ENCODE results near the gene OR52N5. TPM values are rescaled to one million over a fixed set of nuclear protein-coding genes. Genes with fewer than 3 reads are reported as not detected.

Gene OR52N5
- total RNA-seq, 1 donor: under 0.01 TPM

DNA sequence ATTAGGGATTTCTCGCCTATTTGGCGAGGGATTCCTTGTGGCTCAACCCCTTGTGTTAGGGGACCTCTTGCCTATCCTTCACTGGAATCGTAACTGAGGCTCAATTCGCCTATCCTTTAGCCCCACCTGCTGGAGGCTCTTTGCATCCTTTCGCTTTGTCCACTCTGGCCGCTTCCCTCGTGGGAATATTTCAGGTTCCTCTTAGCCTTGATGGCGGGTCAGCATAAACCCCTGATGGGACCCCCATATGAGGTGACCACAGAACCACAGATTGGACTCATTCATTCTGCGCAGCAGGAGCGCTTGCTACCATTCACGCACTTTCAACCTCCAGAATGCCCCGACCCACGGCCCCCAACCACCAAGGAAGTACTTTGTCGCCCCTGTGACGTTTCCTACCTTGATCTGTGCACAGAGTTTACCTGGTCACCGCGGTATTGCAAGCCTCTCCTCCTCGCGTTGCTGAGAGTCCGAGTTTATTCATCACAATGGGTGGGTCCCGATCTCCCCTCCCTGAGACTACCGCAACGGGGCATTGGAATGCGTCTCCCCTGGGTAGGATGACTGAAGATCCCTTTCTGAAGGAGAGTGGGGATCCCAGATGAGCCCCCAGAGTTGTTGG lies 25.5 kb upstream of the OR52N5 start, which contains the start of gene OR52N2:
OR52N2 (plus strand) TSS at position 425 of the 622 bp plus-strand sequence. CDS start 11,412 bp downstream, outside the sequence.
- peak within 1 kb of the TSS; percentile 56 for H3K4me3 ChIP-seq (ENCODE audit: low read depth, low read length)
- TF ChIP-seq, protein P1, sequence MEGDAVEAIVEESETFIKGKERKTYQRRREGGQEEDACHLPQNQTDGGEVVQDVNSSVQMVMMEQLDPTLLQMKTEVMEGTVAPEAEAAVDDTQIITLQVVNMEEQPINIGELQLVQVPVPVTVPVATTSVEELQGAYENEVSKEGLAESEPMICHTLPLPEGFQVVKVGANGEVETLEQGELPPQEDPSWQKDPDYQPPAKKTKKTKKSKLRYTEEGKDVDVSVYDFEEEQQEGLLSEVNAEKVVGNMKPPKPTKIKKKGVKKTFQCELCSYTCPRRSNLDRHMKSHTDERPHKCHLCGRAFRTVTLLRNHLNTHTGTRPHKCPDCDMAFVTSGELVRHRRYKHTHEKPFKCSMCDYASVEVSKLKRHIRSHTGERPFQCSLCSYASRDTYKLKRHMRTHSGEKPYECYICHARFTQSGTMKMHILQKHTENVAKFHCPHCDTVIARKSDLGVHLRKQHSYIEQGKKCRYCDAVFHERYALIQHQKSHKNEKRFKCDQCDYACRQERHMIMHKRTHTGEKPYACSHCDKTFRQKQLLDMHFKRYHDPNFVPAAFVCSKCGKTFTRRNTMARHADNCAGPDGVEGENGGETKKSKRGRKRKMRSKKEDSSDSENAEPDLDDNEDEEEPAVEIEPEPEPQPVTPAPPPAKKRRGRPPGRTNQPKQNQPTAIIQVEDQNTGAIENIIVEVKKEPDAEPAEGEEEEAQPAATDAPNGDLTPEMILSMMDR (IDR thresholded peaks at IDR 0.05; ENCODE audit: insufficient read depth, low read depth, low read length): peak; percentile 85
- DNase-seq (ENCODE audit: low read depth): peak; percentile 71

- DNase-seq (ENCODE audit: low read depth): no peak
- H3K4me3 ChIP-seq (ENCODE audit: low read depth, low read length): no peak overlapping the region
- TF ChIP-seq, protein P1 (IDR thresholded peaks at IDR 0.05; ENCODE audit: insufficient read depth, low read depth, low read length): no peak
Measured at GRCh38 chr11:5807580-5807979, 24.4 kb upstream of the OR52N5 start.

GRCh38 chr11:5803982-5804381 lies 20.8 kb upstream of the OR52N5 start:
- TF ChIP-seq, protein P1 (IDR thresholded peaks at IDR 0.05; ENCODE audit: insufficient read depth, low read depth, low read length): no peak
- no peak overlapping the region for H3K4me3 ChIP-seq (ENCODE audit: low read depth, low read length)
- DNase-seq (ENCODE audit: low read depth): no peak

GRCh38 chr11:5796541-5796940 lies 13.4 kb upstream of the OR52N5 start:
- DNase-seq (ENCODE audit: low read depth): no peak

GRCh38 chr11:5791165-5791564 lies 8.0 kb upstream of the OR52N5 start, which contains the start of gene OR52N1:
TSS of gene OR52N1 (minus strand) at chr11:5791265. CDS start at chr11:5788816, 2,449 bp downstream.
- TF ChIP-seq, protein P1 (IDR thresholded peaks at IDR 0.05; ENCODE audit: insufficient read depth, low read depth, low read length): no peak
- no peak for DNase-seq (ENCODE audit: low read depth)

More at GRCh38 chr11:5796541-5796940, 13.4 kb upstream of the OR52N5 start:
- TF ChIP-seq, protein P1 (IDR thresholded peaks at IDR 0.05; ENCODE audit: insufficient read depth, low read depth, low read length): no peak
- H3K4me3 ChIP-seq (ENCODE audit: low read depth, low read length): no peak overlapping the region

GRCh38 chr11:5767056-5767455 lies 16.1 kb downstream of the OR52N5 start:
- no peak for DNase-seq (ENCODE audit: low read depth)
- H3K4me3 ChIP-seq (ENCODE audit: low read depth, low read length): no peak overlapping the region
- TF ChIP-seq, protein P1 (IDR thresholded peaks at IDR 0.05; ENCODE audit: insufficient read depth, low read depth, low read length): no peak

More at GRCh38 chr11:5791165-5791564, 8.0 kb upstream of the OR52N5 start, which contains the start of gene OR52N1:
- no peak within 1 kb of the TSS for H3K4me3 ChIP-seq (ENCODE audit: low read depth, low read length)
